Common myeloid progenitor, CD34-positive (primary cell): ENCODE results near the gene PADI1.
A peak's percentile ranks its signal among the peaks of the same experiment; 100 is the strongest.

Experiments
- CTCF ChIA-PET: fragments of 350-600 bp; sonication (Branson Sonifier 250); formaldehyde crosslinking; loops from one replicate; lab custom pipeline; 2021; ENCODE audit warnings: antibody characterized with exemption; lab: Charles Lee
- POLR2A ChIA-PET: fragments of 350-600 bp; sonication (Branson Sonifier 250); formaldehyde crosslinking; loops from one replicate; lab custom pipeline; 2021; ENCODE audit warnings: antibody characterized with exemption; lab: Charles Lee
- DNase-seq, 3 donors: peaks; one replicate each; pipeline versions ENCODE4 v3.0.0 to v3.0.0-alpha.2; 2013
- H3K27ac ChIP-seq, 2 experiments: 1 replicate in 1 of 2; 2 replicates in 1 of 2; pipeline ENCODE4 v1.7.0; 2013; ENCODE audit warnings: inconsistent platforms in 2 of 2, low read length in 2 of 2, mild to moderate bottlenecking in 2 of 2, low read depth in 1 of 2, moderate library complexity in 1 of 2; ENCODE audit not compliant: severe bottlenecking in 2 of 2, insufficient read depth in 1 of 2, poor library complexity in 1 of 2
- H3K27me3 ChIP-seq, 5 experiments: replicated peaks in 2 of 5; 1 replicate in 3 of 5; 2 replicates in 2 of 5; pipeline versions ENCODE4 v1.6.1 to v1.7.0; 2013; ENCODE audit warnings: low read length in 4 of 5, mild to moderate bottlenecking in 2 of 5, moderate library complexity in 2 of 5, inconsistent platforms in 1 of 5; ENCODE audit not compliant: insufficient read depth in 5 of 5, control insufficient read depth in 4 of 5
- H3K36me3 ChIP-seq, 4 experiments: 1 replicate in 2 of 4; 2 replicates in 2 of 4; pipeline versions ENCODE4 v1.6.1 to v1.7.0; 2013; ENCODE audit warnings: low read length in 3 of 4, control low read depth in 1 of 4, mild to moderate bottlenecking in 1 of 4; ENCODE audit not compliant: control insufficient read depth in 4 of 4, insufficient read depth in 4 of 4
- H3K4me1 ChIP-seq, 4 experiments: 1 replicate in 3 of 4; 2 replicates in 1 of 4; pipeline versions ENCODE4 v1.6.1 to v1.7.1; 2013; ENCODE audit warnings: low read length in 3 of 4, mild to moderate bottlenecking in 3 of 4, control low read depth in 1 of 4, inconsistent platforms in 1 of 4, moderate library complexity in 1 of 4; ENCODE audit not compliant: control insufficient read depth in 4 of 4, insufficient read depth in 4 of 4; ENCODE audit errors: control extremely low read depth in 1 of 4
- H3K4me3 ChIP-seq, 7 experiments: 1 replicate in 4 of 7; 2 replicates in 3 of 7; pipeline versions ENCODE4 v1.5.1 to v1.7.0; 2013; ENCODE audit warnings: mild to moderate bottlenecking in 7 of 7, low read length in 6 of 7, moderate library complexity in 6 of 7, inconsistent platforms in 2 of 7, low read depth in 2 of 7, control low read depth in 1 of 7; ENCODE audit not compliant: insufficient read depth in 4 of 7, control insufficient read depth in 1 of 7; ENCODE audit errors: extremely low read depth in 1 of 7
- H3K9me3 ChIP-seq, 5 experiments: 1 replicate in 4 of 5; 2 replicates in 1 of 5; pipeline versions ENCODE4 v1.6.1 to v1.7.1; 2013; ENCODE audit warnings: low read length in 4 of 5, mild to moderate bottlenecking in 2 of 5, inconsistent platforms in 1 of 5, low read depth in 1 of 5, moderate library complexity in 1 of 5; ENCODE audit not compliant: control insufficient read depth in 4 of 5, insufficient read depth in 2 of 5; ENCODE audit errors: control extremely low read depth in 1 of 5
- WGBS: methylation state at CpG from one replicate; pipeline ENCODE4 v1.1.5; 2013; ENCODE audit not compliant: insufficient coverage; 5-methylcytosine and 5-hydroxymethylcytosine counted together

The PADI1 gene

GRCh38 chr1:17168091-17168876 is 36.6 kb upstream of the PADI1 start:
- Histone ChIP-seq H3K9me3 (no peaks in the 10 kb centered on the region), H3K4me1 (peaks cover 0 to 7% (median 0%) of the 10 kb centered on the region in 4 experiments), H3K27me3 (no peaks in the 10 kb centered on the region), H3K4me3 (no peak overlapping the region), H3K27ac (no peak overlapping the region), H3K36me3 (no peaks in the 10 kb centered on the region)
- CTCF ChIA-PET: interaction anchor here (0.8 to 1.7 kb wide), 5 partner anchors 14 to 67 kb away, joined by 3 to 5 read pairs (median 3); no protein-coding TSS in a partner anchor
- WGBS: 85% methylated on average over 12 of the region's 13 CpGs
- POLR2A ChIA-PET: no interaction called here
- DNase-seq: no peak

- Histone ChIP-seq H3K27ac (no peak overlapping the region), H3K9me3 (peaks cover 0 to 3% (median 0%) of the 10 kb centered on the region in 5 experiments), H3K27me3 (no peaks in the 10 kb centered on the region), H3K4me3 (no peak overlapping the region), H3K4me1 (peaks cover 0 to 7% (median 0%) of the 10 kb centered on the region in 4 experiments), H3K36me3 (no peaks in the 10 kb centered on the region)
- ChIA-PET CTCF (interaction anchor here (1.1 kb wide), 1 partner anchor 36 kb away, joined by 4 read pairs; no protein-coding TSS in a partner anchor), POLR2A (no interaction called here)
- DNase-seq: no peak
Measured at GRCh38 chr1:17170571-17170970, 34.4 kb upstream of the PADI1 start.

- DNase-seq: no peak
- Histone ChIP-seq H3K27me3 (no peaks in the 10 kb centered on the region), H3K36me3 (no peaks in the 10 kb centered on the region), H3K27ac (no peak overlapping the region), H3K9me3 (peaks cover 0 to 7% (median 3%) of the 10 kb centered on the region in 5 experiments), H3K4me3 (no peak overlapping the region), H3K4me1 (peaks cover 0 to 13% (median 0%) of the 10 kb centered on the region in 4 experiments)
- 85% methylated on average over 3 of the region's 3 CpGs for WGBS
- ChIA-PET POLR2A (no interaction called here), CTCF (no interaction called here)
Measured at GRCh38 chr1:17173217-17173616, 31.7 kb upstream of the PADI1 start.

GRCh38 chr1:17176306-17177061 is 28.4 kb upstream of the PADI1 start:
- H3K4me3 ChIP-seq: no peak overlapping the region
- no peak for DNase-seq
- peaks cover under 1 to 18% (median 6%) of the 10 kb centered on the region in 4 experiments for H3K4me1 ChIP-seq
- H3K27ac ChIP-seq: no peak overlapping the region
- no peaks in the 10 kb centered on the region for H3K27me3 ChIP-seq
- 93% methylated on average over 6 of the region's 6 CpGs for WGBS
- peaks cover 0 to 7% (median 3%) of the 10 kb centered on the region in 5 experiments for H3K9me3 ChIP-seq
- POLR2A ChIA-PET: no interaction called here
- CTCF ChIA-PET: interaction anchor here (0.8 kb wide), 1 partner anchor 9 kb away, joined by 4 read pairs; no protein-coding TSS in a partner anchor
- no peaks in the 10 kb centered on the region for H3K36me3 ChIP-seq

GRCh38 chr1:17177651-17178050 is 27.3 kb upstream of the PADI1 start:
- no peak for DNase-seq
- Histone ChIP-seq H3K9me3 (peaks cover 0 to 7% (median 3%) of the 10 kb centered on the region in 5 experiments), H3K27ac (no peak overlapping the region), H3K36me3 (no peaks in the 10 kb centered on the region), H3K4me1 (peaks cover 7 to 28% (median 13%) of the 10 kb centered on the region in 4 experiments), H3K27me3 (no peaks in the 10 kb centered on the region), H3K4me3 (no peak overlapping the region)
- no CpG with 5 or more reads among the region's 1 CpG for WGBS
- ChIA-PET CTCF (interaction anchor here (1.4 kb wide), 1 partner anchor 18 kb away, joined by 3 read pairs; no protein-coding TSS in a partner anchor), POLR2A (no interaction called here)

GRCh38 chr1:17181781-17182464 is 23.0 kb upstream of the PADI1 start:
- CTCF ChIA-PET: interaction anchor here (1.0 to 2.0 kb wide), 2 partner anchors 14 to 26 kb away, joined by 3 to 5 read pairs; no protein-coding TSS in a partner anchor
- peak; percentile 38 to 84 (median 77) for DNase-seq
- H3K27ac ChIP-seq: no peak overlapping the region
- POLR2A ChIA-PET: no interaction called here
- H3K36me3 ChIP-seq: no peaks in the 10 kb centered on the region
- peaks cover 7 to 58% (median 49%) of the 10 kb centered on the region in 4 experiments for H3K4me1 ChIP-seq
- H3K4me3 ChIP-seq: peak overlapping the region in 5 of 7 experiments; percentile 6 to 53 (median 34)
- WGBS: 0% methylated on average over 6 of the region's 6 CpGs
- peaks cover 0 to 7% (median 0%) of the 10 kb centered on the region in 5 experiments for H3K9me3 ChIP-seq
- no peaks in the 10 kb centered on the region for H3K27me3 ChIP-seq
